Progenitor cell of endocrine pancreas (in vitro differentiated cells): ENCODE results near the gene RBFOX2. TPM values are rescaled to one million over a fixed set of nuclear protein-coding genes. Genes with fewer than 3 reads are reported as not detected.
A peak's percentile ranks its signal among the peaks of the same experiment; 100 is the strongest.

ENCODE experiments used
- DNase-seq: peaks from one replicate; pipeline ENCODE4 v3.0.0; 2021; ENCODE audit warnings: low spot score; ENCODE audit not compliant: unreplicated experiment
- H3K27ac Mint-ChIP-seq: 2 replicates; pipeline ENCODE4 v1.8.0; 2021; ENCODE audit warnings: mild to moderate bottlenecking, moderate library complexity, mixed read lengths
- H3K27me3 Mint-ChIP-seq: 2 replicates; pipeline ENCODE4 v1.8.0; 2021; ENCODE audit warnings: mixed read lengths
- H3K36me3 Mint-ChIP-seq: 2 replicates; pipeline ENCODE4 v1.8.0; 2022; ENCODE audit warnings: mixed read lengths; ENCODE audit not compliant: insufficient read depth
- H3K4me1 Mint-ChIP-seq: 2 replicates; pipeline ENCODE4 v1.8.0; 2021; ENCODE audit warnings: low read depth, mixed read lengths
- H3K4me3 Mint-ChIP-seq: 2 replicates; pipeline ENCODE4 v1.8.0; 2021; ENCODE audit warnings: low read depth, mild to moderate bottlenecking, moderate library complexity, mixed read lengths
- H3K9me3 Mint-ChIP-seq: 2 replicates; pipeline ENCODE4 v1.8.0; 2021; ENCODE audit warnings: low read depth, mixed read lengths
- CTCF ChIP-seq: fragments of 200-600 bp; sonication (generic); IDR thresholded peaks from one replicate; pipeline ENCODE4 v1.5.0; 2021; ENCODE audit warnings: antibody characterized with exemption, mild to moderate bottlenecking; ENCODE audit not compliant: unreplicated experiment
- total RNA-seq: library from RNA; stranded (reverse); gene quantifications from 2 replicates; pipeline ENCODE4 v1.2.1, GENCODE V29; 2021

The RBFOX2 gene
- total RNA-seq, 1 donor from 2014 or later: 140 TPM

DNA sequence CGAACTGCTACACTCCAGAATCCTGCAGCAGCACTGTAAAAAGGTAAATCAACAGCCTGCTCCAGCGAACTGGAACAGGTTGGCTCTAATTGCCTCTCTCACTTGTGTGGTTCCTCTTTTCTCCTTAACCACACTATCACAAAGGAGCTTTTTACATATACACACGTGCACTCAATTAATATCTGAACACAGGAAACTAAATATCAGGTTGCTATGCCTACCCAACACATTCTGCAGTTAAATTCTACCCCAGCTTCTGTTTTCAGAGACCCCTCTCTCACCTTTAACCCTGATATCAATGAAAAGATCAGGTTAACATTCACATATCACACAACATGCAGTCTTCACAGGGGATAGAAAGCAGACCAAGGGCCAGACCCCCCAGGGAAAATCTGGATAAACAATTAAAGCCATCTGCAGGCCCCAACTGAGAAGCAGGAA is 11.0 kb downstream of the RBFOX2 start:
- peaks cover 65% of the 10 kb centered on the region for H3K4me1 Mint-ChIP-seq
- no peak overlapping the region for H3K4me3 Mint-ChIP-seq
- no peaks in the 10 kb centered on the region for H3K9me3 Mint-ChIP-seq
- DNase-seq: no peak
- peak overlapping the region; percentile 79 for H3K27ac Mint-ChIP-seq
- no peaks in the 10 kb centered on the region for H3K27me3 Mint-ChIP-seq
- H3K36me3 Mint-ChIP-seq: peaks cover 4% of the 10 kb centered on the region
- no peak for TF ChIP-seq CTCF

- no peak for TF ChIP-seq CTCF
- Mint-ChIP-seq H3K9me3 (no peaks in the 10 kb centered on the region), H3K27ac (peak overlapping the region; percentile 35), H3K27me3 (no peaks in the 10 kb centered on the region), H3K36me3 (peaks cover 4% of the 10 kb centered on the region), H3K4me1 (peaks cover 61% of the 10 kb centered on the region), H3K4me3 (no peak overlapping the region)
- DNase-seq: no peak
Observed at GRCh38 chr22:36016684-36017083, 11.9 kb downstream of the RBFOX2 start.

GRCh38 chr22:36015811-36016529 is 12.7 kb downstream of the RBFOX2 start:
- Mint-ChIP-seq H3K36me3 (peaks cover 4% of the 10 kb centered on the region), H3K9me3 (no peaks in the 10 kb centered on the region), H3K27me3 (no peaks in the 10 kb centered on the region), H3K27ac (peak overlapping the region; percentile 35), H3K4me1 (peaks cover 61% of the 10 kb centered on the region), H3K4me3 (no peak overlapping the region)
- no peak for TF ChIP-seq CTCF
- DNase-seq: no peak

GRCh38 chr22:36015155-36015810 is 13.3 kb downstream of the RBFOX2 start:
- peaks cover 67% of the 10 kb centered on the region for H3K4me1 Mint-ChIP-seq
- H3K27ac Mint-ChIP-seq: peak overlapping the region; percentile 35
- no peak for DNase-seq
- H3K27me3 Mint-ChIP-seq: no peaks in the 10 kb centered on the region
- H3K9me3 Mint-ChIP-seq: no peaks in the 10 kb centered on the region
- H3K4me3 Mint-ChIP-seq: no peak overlapping the region
- H3K36me3 Mint-ChIP-seq: peaks cover 1% of the 10 kb centered on the region
- no peak for TF ChIP-seq CTCF

GRCh38 chr22:36014546-36015074 is 14.0 kb downstream of the RBFOX2 start:
- DNase-seq: no peak
- Mint-ChIP-seq H3K27ac (no peak overlapping the region), H3K4me3 (no peak overlapping the region), H3K36me3 (no peaks in the 10 kb centered on the region), H3K27me3 (no peaks in the 10 kb centered on the region), H3K4me1 (peaks cover 72% of the 10 kb centered on the region), H3K9me3 (no peaks in the 10 kb centered on the region)
- TF ChIP-seq CTCF: no peak
